Activated CD8-positive, alpha-beta memory T cell treated with anti-CD3 and anti-CD28 coated beads for 36 hours (primary cell): ENCODE results near the gene R3HCC1L. TPM values are rescaled to one million over a fixed set of nuclear protein-coding genes. Genes with fewer than 3 reads are reported as not detected.
"Not testable (repeated sequence)": the region's sequence is repeated elsewhere in the genome, so short reads cannot be mapped to it uniquely, and the experiment has no call there.

Experiments used
- CTCF ChIA-PET: fragments of 350-600 bp; sonication (Branson Sonifier 250); formaldehyde crosslinking; loops from one replicate; lab custom pipeline; 2021; ENCODE audit warnings: antibody characterized with exemption; lab: Charles Lee
- POLR2A ChIA-PET: fragments of 350-600 bp; sonication (Branson Sonifier 250); formaldehyde crosslinking; loops from one replicate; lab custom pipeline; 2021; ENCODE audit warnings: antibody characterized with exemption; lab: Charles Lee
- total RNA-seq, 2 experiments: library from RNA; stranded (reverse); gene quantifications; one replicate each; pipeline ENCODE4 v1.2.3, GENCODE V29; 2021

Gene R3HCC1L
- total RNA-seq, 2 experiments from 2014 or later, result 21.0 to 23.4 TPM

- POLR2A ChIA-PET, result no interaction called here
These were observed 77.7 kb downstream of the R3HCC1L start for GRCh38 chr10:98212196-98212595.

GRCh38 chr10:98213740-98214139, 79.3 kb downstream of the R3HCC1L start:
- POLR2A ChIA-PET, result no interaction called here
- CTCF ChIA-PET, result no interaction called here

More at GRCh38 chr10:98212196-98212595, 77.7 kb downstream of the R3HCC1L start:
- CTCF ChIA-PET, result no interaction called here

- POLR2A ChIA-PET, result no interaction called here
These were observed 80.9 kb downstream of the R3HCC1L start for GRCh38 chr10:98215373-98215772.

DNA sequence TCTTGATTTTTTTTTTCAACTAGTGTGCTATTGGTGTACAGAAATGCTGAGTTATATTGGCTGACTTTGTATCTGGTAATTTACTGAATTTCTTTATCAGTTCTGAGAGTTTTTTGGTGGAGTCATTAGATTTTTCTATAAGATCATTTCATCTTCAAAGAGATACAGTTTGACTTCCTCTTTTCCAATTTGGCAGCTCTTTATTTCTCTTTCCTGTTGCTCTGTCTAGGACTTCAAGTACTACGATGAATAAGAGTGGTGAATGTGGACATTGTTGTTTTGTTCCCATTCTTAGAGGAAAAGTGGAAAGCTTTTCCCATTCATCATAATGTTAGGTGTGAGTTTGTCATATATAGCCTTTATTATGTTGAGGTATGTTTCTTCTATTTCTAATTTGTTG, 83.3 kb downstream of the R3HCC1L start:
- POLR2A ChIA-PET, result no interaction called here
- CTCF ChIA-PET, result no interaction called here

More at GRCh38 chr10:98215373-98215772, 80.9 kb downstream of the R3HCC1L start:
- CTCF ChIA-PET, result no interaction called here

DNA sequence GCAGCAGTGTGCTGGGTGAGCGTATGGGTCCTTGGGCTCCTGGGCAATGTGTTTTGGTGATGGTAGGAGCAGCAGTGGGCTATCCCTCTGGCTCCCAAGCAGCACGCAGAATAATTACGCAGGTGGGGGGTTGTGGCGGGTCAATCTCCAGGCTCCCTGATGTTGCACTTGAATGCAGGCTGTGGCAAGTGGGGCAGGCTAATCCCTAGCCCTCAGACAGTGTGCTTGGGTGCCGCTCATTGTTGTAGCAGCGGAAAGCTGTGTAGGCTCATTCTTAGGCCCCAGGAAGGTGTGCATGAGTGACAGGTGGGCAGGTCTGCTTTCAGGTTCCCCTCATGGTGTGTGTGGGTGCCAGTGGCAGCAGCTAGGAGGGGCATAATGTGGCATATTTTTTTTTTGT, 89.4 kb downstream of the R3HCC1L start:
- ChIA-PET POLR2A (no interaction called here), CTCF (no interaction called here)

- POLR2A ChIA-PET, result no interaction called here
- CTCF ChIA-PET, result no interaction called here
These were observed 90.1 kb downstream of the R3HCC1L start for GRCh38 chr10:98224509-98224908.

DNA sequence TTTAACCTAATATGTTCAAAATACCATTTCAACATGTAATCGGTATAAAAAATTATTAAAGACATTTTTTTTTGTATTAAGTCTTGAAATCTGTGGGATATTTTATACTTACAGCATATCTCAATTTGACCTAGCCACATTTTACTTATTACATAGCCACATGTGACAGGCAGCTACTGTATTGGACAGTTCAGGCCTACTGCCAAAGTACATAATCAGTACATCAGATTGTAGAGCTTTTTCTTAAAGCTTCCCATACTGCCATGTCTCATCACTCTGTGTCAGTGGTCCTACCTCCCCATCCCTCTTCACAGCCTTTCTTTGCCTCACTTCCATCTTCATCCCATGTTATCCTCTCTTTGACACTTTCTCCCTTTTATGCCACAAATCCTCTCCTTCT, 90.5 kb downstream of the R3HCC1L start:
- ChIA-PET POLR2A (no interaction called here), CTCF (no interaction called here)

GRCh38 chr10:98226508-98227144, 92.2 kb downstream of the R3HCC1L start:
- CTCF ChIA-PET, result no interaction called here
- POLR2A ChIA-PET, result no interaction called here

DNA sequence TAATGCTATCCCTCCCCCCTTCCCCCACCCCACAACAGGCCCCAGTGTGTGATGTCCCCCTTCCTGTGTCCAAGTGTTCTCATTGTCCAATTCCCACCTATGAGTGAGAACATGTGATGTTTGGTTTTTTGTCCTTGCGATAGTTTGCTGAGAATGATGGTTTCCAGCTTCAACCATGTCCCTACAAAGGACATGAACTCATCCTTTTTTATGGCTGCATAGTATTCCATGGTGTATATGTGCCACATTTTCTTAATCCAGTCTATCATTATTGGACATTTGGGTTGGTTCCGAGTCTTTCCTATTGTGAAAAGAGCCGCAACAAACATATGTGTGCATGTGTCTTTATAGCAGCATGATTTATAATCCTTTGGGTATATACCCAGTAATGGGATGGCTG, 93.3 kb downstream of the R3HCC1L start:
- CTCF ChIA-PET, POLR2A ChIA-PET: not testable (repeated sequence)

DNA sequence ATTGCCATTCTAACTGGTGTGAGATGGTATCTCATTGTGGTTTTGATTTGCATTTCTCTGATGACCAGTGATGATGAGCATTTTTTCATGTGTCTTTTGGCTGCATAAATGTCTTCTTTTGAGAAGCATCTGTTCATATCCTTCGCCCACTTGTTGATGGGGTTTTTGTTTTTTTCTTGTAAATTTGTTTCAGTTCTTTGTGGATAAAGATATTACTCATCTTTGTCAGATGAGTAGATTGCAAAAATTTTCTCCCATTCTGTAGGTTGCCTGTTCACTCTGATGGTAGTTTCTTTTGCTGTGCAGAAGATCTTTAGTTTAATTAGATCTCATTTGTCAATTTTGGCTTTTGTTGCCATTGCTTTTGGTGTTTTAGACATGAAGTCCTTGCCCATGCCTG, 93.8 kb downstream of the R3HCC1L start:
- POLR2A ChIA-PET, CTCF ChIA-PET: not testable (repeated sequence)

DNA sequence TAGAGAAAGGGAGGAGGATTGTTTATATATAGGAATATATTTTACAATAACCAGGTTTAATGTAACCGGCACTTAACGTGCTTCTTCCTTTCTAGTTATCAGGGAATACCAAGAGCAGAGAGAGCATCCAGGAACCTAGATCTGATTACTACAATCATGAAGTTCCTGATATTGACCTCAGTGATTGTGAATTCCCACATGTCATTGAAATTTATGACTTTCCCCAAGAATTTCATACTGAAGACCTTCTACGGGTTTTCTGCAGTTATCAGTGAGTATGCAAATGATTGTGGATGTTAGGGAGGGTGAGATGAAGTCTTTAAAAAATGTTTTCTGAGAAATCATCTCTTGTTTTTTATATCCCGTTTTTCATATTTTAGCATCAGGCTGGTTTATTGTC, 97.0 kb downstream of the R3HCC1L start:
- ChIA-PET CTCF (no interaction called here), POLR2A (no interaction called here)

GRCh38 chr10:98235846-98236245, 101.4 kb downstream of the R3HCC1L start:
- POLR2A ChIA-PET, result no interaction called here
- CTCF ChIA-PET, result interaction anchor here (1.2 kb wide), 1 partner anchor 11 kb away, joined by 3 read pairs; no protein-coding TSS in a partner anchor

DNA sequence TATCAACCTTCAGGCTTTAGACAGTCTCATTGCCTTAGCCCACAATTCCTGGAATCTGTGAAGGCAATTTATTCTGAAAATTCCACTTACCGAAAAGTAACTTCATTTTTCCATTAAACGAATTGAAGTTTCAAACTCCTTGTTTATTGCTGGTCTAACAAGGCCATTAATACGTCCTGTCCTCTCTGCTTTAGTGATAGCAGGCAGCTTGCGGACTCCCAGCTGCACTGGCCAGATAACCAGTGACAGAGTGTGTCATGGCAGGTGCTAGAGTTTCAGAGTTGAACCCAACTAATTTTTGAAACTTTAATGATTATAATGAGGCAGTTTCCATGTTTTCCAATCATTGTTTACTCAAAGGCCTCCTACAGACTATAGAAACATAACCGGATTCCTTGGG, 102.4 kb downstream of the R3HCC1L start:
- POLR2A ChIA-PET, result no interaction called here

DNA sequence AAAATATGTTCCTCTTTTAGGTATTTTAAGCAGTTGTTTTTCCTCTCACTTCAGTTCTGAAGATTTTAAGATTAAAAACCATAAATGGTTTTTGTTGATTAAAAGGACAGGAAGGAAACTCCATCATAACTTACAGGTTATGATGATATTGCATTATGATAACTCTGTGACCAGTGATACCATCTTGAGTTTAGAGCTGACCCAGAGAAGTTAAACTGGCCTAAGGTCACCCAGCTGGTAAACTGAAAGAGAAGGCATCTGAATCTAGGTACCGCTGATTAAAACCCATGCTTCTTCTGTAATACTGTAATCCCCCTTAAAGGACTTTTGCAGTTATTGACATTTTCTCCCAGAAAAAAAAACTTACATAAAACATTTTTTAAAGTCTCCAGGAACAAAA, 103.9 kb downstream of the R3HCC1L start:
- CTCF ChIA-PET, result interaction anchor here (0.6 to 1.0 kb wide), 2 partner anchors 67 to 1047 kb away, joined by 3 to 4 read pairs; no protein-coding TSS in a partner anchor
- POLR2A ChIA-PET, result no interaction called here

More for the DNA sequence above, 102.4 kb downstream of the R3HCC1L start:
- CTCF ChIA-PET, result no interaction called here

GRCh38 chr10:98240524-98240923, 106.1 kb downstream of the R3HCC1L start:
- CTCF ChIA-PET, result interaction anchor here (0.7 kb wide), 1 partner anchor 325 kb away, joined by 3 read pairs; no protein-coding TSS in a partner anchor
- POLR2A ChIA-PET, result interaction anchor here (0.6 to 0.7 kb wide), 2 partner anchors 14 to 45 kb away, joined by 3 to 6 read pairs; no protein-coding TSS in a partner anchor

DNA sequence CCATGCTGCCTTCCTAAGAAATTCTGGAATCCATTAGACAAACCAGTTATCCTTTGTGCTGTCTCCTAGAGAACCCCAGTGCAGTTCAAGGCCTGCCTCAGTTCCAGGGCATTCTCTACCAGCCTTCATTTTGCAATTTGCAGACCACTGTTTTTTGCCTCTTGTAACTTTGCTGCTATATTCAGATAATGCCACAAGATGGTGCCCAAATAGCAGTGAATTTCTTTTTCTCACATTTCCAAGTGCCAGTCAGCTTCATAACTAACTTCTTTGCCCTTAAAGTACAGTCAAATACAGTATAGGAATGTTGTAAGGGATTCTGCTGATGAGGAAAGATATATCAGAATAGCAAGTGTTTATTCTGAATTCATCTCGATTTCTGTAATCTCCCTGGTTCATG, 108.4 kb downstream of the R3HCC1L start:
- CTCF ChIA-PET, result no interaction called here
- POLR2A ChIA-PET, result no interaction called here

GRCh38 chr10:98244141-98244540, 109.7 kb downstream of the R3HCC1L start:
- ChIA-PET POLR2A (no interaction called here), CTCF (no interaction called here)

GRCh38 chr10:98244586-98244985, 110.1 kb downstream of the R3HCC1L start:
- ChIA-PET POLR2A (no interaction called here), CTCF (no interaction called here)

- POLR2A ChIA-PET, result no interaction called here
These were observed 112.7 kb downstream of the R3HCC1L start for GRCh38 chr10:98246911-98247805.

GRCh38 chr10:98248018-98248417, 113.6 kb downstream of the R3HCC1L start:
- CTCF ChIA-PET, result no interaction called here
- POLR2A ChIA-PET, result no interaction called here

More at GRCh38 chr10:98246911-98247805, 112.7 kb downstream of the R3HCC1L start:
- CTCF ChIA-PET, result interaction anchor here (1.0 kb wide), 1 partner anchor 11 kb away, joined by 3 read pairs; no protein-coding TSS in a partner anchor
